ENCODE measurements around the gene KRTAP5-4.
"Not testable (repeated sequence)": the region's sequence is repeated elsewhere in the genome, so short reads cannot be mapped to it uniquely, and the experiment has no call there.

The KRTAP5-4 gene, protein sequence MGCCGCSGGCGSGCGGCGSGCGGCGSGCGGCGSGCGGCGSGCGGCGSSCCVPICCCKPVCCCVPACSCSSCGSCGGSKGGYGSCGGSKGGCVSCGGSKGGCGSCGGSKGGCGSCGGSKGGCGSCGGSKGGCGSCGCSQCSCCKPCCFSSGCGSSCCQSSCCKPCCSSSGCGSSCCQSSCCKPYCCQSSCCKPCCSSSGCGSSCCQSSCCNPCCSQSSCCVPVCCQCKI

DNA sequence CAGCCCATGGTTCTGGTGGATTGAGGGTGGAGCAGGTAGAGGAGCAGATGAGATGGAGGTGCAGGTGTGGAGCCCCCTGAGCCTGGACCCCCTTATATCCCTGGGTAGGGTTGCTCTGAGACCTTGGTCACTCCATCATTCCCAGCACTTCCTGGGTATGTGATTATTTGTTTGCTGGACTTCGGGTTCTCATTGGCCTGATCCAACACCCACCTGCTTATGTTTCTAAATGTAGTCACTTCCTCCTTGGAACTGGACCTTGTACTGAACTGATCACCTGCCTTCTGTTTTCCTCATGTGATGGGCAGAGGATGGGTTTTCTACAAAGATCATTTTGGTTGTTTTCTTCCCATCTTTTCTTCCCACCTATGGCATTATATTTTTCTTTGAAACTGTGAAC lies at the start of gene KRTAP5-4:
TSS of gene KRTAP5-4 (minus strand) at position 53 of the 400 bp plus-strand sequence. CDS start at position 8, 45 bp downstream.
- no peak for DNase-seq

DNA sequence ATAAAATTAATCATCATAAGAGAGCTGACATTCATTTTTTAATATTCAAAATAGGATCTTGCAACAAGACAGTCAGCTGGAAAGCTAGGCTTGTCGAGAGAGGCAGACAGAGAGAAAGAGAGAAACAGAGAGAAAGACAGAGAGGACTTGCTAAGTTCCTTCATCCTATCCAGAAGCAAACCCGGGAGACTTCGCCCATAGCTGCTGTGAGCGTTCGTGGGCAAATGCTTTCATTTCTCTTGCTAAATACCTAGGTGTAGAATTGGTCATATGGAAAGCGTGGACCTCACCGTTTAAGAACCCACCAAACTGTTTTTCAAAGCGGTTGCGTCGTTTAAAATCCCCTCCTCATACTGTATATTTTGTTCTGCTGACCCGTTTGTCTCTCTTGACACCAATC lies 49.7 kb upstream of the KRTAP5-4 start:
- DNase-seq = no peak

DNA sequence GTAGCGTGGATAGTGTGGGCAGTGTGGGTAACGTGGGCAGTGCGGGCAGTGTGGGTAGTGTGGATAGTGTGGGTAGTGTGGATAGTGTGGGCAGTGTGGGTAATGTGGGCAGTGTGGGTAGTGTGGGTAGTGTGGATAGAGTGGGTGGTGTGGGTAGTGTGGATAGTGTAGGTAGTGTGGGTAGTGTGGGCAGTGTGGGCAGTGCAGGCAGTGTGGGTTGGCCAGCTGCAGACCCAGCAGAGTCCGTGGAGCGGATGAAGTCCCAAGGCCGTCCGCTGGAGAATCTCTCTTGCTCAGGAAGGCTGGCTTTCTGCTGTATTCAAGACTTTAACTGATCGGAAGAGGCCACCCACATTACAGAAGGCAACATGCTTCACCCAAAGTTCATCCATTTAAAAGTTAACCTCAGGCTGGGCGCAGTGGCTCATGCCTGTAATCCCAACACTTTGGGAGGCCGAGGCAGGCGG lies 49.0 kb upstream of the KRTAP5-4 start:
- DNase-seq = no peak

DNA sequence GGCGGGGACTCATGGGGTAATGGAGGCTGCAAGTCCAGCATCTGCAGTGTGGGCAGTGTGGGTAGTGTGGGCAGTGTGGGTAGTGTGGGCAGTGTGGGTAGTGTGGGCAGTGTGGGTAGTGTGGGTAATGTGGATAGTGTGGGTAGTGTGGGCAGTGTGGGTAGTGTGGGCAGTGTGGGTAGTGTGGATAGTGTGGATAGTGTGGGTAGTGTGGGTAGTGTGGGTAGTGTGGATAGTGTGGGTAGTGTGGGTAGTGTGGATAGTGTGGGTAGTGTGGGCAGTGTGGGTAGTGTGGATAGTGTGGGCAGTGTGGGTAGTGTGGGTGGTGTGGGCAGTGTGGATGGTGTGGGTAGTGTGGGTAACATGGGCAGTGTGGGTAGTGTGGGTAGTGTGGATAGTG lies 48.5 kb upstream of the KRTAP5-4 start:
- not testable (repeated sequence) for DNase-seq

DNA sequence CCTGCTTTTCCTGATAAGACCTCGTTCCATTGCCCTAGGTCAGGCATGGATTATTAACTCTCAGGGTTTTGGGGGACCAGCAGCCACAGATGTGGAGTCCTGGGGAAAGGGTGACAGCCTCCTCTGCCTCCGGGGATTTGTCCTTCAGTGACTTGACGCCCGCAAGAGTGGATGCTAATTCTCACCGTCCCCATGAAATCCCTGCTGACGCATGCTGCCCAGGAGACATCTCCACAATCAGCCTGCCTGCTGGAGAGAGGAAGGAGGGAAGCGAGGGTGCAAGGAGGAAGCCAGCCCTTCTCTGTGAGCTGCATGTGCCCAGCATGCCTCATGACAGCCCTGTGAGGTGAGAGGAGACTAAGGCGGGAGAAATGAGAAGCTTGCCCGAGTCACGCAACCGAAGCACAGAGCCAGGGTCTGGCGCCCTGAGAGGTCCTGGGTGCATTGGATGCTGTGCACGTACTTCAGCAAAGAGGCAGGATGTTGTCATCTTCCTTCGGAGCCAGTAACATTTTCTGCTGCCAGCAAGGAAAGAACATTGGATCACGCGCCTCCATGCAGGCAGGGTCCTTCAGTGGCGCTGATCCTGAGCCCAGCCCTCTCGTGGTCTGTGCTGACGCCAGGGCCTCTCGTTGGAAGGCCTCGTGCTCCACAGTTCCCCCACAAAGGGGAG lies 47.7 kb upstream of the KRTAP5-4 start:
- no peak for DNase-seq

DNA sequence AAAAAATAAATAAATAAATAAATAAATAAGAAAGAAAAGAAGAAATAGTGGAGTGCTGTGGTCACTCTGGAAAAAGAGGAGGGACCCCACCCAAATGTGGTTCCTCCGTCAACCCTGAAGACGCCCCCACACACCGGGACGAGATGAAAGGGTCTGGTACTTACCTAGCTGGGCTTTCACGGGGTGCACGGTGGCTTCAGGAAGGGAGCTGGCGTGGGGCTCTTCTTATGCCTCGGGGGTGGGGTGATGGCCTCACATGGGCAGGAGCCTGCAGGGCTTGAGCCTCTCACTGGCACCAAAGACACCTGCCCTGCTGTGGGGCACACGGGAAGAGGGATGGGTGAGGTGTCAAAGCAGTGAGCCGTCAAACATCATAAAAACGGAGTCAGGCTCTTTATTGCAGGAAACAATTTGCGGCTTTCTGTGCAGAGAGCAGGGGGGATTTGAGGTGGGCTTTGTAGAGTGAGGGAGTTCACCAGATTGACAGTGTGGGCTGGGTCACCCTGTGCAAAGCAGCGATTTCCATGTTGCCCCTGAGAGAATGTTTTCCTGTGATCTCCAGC lies 47.1 kb upstream of the KRTAP5-4 start:
- no peak for DNase-seq

DNA sequence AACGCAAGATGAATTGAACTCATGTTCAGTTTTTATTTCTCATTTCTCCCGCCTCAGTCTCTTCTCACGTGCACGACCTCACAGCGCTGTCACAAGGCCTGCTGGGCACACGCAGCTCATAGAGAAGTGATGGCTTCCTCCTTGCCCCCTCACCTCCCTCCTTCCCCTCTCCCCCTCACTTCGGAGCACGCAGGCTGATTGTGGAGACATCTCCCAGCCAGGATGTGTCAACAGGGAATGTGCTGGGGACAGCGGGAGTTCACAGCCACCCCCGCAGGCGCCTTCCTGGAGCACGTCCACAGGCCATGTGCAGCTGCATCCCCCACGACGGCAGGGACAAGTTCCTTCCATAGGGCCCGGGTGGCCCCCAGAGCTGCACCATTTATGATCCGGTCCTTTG lies 46.0 kb upstream of the KRTAP5-4 start:
- DNase-seq = no peak

DNA sequence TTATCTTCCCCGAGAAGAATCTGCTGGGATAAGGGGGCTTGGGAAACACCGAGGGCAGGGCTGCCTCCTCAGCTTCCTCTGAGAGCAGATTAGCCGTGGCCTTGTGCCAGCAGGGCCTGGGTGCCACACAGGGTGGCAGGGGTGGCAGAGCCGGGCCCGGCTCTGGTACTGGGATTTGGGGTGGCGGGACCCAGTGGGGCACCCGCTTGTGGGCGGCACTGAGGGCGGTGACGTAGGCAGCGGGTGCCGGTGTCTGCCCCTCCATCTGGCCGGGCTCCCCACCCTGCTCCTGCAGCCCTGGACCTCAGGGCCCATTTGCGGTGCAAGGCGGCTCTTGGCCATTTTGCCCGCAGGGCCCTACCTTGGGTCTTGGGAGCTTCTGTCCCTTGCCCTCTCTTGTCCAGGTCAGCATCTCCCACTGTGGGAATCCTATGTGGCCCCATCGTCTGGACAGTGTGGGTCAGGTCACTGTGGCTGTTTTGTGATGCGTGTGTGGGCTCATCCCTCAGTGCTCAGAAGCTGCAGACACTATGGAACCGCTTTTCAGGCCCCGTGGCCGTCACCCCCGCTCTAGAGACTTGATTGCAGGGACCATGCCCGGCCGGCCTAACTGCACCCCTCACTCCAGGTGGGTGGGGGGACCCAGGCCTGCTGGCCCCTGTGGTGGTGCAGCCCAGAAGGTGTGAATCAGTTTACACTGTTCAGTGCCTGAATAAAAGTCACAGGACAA lies 45.3 kb upstream of the KRTAP5-4 start:
- DNase-seq = no peak

DNA sequence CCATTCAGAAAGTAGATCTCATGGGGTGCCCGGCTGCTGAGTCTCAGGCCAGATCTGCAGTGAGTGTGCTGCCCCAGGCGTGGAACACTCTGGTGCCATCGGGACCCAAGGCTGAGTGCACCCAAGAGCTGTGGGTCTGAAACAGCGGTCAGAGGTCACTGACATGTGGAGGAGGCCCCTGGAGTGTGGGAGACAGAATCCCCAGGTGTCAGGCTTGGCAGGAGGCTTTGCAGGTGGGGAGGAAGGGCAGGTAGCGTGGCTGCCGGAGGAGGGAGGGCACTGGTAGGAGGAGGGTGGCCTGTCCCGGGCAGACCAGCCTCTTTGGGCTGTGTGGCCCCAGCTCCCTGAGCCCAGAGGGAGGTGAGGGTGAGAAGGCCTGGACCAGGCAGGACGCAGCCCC lies 43.4 kb upstream of the KRTAP5-4 start:
- DNase-seq = no peak

DNA sequence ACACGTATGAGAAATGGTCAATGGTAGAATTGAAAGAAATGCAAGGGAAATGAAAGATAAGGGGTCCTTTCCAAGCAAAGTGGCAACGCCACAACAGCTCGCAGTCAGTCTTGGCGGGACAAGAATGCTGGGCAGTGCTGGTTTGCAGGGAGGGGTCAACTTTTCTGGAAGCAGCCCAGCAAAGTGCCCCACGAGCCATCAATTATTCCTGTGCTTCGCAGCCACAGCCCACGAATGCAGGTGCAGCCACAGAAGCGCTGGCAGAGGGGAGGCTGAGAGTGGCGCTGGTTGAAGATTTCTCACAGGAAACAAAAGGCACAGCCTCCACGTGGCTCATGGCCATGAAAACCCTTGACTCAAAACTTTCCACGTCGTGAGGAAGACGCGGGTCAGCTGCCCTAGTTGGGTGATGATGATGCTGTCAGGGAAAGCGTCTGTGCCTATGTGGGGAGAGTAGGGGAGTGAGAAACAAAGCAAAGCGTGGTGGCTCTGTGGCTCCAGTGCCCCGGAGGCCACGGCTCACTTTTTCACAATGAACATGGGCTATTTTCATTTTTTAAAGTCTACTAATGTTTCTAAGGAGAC lies 40.9 kb upstream of the KRTAP5-4 start:
- not testable (repeated sequence) for DNase-seq

DNA sequence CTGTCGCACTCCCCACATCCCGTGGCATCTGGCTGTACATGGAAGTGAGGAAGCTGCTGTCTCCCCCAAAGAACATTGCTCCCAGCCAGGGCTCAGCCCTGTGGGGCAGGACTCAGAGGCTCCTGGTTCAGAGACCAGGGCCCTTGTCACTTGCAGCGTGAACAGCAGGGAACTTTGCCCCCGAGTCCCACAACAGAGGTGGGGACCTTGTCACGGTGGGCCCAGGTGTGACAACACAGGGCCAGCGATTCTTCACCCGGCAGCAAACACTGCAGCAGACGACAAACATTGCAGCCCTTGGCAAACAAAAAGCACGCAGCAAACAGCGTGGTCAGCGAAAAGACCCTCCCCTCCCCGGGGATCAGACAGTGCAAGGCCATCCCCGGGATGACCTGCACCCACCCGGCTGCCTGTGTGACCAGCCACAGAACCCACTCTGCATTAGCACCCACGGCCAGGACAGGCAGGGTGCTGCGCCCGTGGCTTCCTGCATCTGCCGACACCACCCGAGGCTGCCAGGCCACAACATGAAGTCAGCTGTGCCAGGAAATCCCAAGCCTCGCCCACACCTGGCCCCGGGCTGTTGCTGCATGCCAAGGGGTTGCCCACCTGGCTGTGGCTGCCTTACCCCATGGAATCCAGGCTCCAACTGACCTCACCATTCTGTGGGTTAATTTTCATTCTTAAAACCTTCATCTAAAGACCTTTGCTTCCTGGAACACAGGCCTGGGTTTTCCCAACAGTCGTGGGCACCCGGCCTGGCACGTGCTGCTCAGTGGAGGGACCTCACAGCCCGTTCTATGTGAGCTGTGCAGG lies 39.7 kb upstream of the KRTAP5-4 start:
- not testable (repeated sequence) for DNase-seq

DNA sequence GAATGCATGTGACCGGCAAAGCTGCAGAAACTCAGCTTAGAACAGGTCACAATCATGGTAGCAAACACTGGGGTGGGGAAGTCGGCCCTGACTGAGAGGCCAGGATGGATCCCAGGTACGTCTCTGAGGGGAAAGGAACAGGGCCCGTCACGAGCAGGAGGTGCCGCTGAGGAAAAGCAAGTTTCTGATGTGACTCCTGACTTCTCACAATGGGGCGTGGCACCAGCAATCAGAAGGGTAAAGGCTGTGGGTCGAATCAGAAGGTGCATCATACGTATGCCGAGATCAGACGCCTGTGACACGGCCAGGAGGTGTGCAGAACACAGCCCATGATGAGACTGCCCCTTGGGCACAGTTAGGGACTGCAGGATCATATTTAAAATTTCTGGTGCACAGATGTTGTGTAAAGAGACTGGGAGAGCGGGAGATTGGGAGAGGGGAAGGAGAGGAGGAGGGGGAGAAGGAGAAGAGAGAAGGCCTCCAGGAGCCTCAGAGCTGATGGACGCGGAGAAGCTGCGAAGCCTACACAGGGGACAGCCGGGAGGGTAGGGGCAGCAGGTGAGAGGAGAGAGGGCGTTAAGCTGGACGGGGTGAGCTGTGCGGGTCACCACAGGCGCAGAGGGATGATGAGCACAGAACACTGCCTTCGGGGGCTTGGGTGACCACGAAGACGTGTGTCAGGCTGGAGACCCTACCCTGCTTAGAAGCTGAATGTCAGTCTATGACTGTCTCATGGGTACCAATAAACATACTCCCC lies 38.4 kb upstream of the KRTAP5-4 start:
- no peak for DNase-seq

DNA sequence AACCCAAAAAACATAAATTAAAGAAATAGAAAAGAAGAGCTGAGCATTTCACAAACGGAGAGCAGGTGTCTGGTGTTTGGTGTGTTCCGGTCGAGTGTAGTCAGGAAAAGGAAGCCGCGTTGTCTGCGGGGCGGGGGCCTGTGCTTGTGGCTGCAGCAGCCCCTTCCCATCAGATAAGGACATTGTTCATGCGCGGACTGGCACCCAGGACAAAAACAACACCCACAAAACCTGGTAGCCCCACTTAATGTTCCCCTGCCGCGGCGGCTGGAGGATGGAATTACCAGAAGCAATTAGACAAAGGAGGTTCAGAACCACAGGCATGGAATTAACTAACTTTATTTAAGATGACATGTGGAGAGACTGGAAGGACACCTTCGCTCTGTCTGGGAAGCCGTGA lies 37.6 kb upstream of the KRTAP5-4 start:
- DNase-seq = no peak

DNA sequence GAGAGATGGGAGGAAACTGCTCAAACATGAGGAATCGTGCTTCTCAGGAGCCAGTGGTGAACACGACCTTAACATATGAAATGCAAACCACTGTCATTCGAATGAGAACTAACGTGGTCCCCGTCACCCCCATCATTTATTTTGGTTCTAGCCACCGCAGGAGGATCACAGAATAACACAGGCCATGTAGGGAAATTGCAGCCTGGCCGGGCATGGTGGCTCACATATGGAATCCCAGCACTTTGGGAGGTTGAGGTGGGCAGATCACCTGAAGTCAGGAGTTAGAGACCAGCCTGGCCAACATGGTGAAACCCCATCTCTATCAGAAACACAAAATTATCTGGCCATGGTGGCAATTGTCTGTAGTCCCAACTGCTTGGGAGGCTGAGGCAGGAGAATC lies 34.7 kb upstream of the KRTAP5-4 start:
- DNase-seq = no peak

DNA sequence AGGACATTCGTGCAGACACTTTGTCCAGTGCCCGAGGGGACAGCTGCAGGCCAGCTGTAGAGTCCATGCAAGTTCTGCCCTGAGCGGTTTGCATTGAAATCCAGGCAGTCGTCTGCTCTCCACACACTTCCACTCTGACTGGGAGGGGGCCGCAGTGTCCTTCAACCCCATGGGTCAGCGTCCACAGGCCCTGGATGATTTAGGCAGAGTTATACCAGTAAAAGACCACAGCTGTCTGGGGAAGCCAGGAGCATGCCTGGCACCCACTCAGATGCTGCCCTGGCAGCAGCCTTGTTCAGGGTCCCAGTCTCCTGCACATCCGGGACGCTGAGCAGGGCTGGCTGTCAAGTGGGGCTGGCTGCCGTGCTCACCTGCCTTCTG lies 34.1 kb upstream of the KRTAP5-4 start:
- DNase-seq = no peak

DNA sequence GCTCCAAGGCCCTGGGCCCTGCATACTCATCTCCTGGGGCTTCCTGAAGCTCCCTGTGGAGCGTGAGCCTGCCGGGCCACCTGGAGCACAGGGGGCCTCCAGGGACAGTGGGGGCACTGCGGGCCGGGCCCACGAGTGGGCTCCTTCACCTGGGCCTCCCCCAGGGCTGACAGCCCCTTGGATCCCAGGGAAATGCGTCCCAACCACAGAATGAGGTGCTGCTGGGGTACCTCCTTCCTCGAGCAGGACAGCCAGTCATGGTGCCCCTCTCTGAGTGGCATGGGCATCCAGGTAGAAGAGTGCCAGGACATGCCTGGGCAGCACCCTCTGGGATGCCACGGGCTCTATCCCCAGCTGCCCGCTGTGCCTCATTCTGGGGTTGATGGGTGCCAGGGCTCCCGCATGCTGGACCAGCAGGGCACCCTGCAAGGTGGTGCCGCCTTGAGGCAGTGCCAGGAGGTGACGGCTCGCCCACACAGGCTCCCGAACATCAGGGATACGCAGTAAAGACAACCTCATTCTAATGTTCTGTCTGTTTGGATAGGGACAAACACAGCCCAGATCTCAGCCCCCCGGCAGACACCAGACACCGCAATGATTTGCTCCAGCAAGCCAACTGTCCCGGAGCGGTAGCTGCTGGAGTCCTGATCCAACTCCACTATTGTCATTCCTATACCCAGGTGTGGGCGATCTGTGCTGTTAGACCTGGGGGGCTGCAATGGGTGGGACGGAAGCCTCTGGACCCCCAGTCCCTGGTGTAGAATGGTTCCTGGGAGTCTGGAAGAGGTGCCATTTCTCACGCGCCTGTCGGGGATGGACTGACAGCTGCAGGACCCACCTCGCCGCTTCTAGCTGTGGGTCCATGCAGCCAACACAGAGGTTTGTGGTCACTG lies 33.5 kb upstream of the KRTAP5-4 start:
- DNase-seq = no peak

DNA sequence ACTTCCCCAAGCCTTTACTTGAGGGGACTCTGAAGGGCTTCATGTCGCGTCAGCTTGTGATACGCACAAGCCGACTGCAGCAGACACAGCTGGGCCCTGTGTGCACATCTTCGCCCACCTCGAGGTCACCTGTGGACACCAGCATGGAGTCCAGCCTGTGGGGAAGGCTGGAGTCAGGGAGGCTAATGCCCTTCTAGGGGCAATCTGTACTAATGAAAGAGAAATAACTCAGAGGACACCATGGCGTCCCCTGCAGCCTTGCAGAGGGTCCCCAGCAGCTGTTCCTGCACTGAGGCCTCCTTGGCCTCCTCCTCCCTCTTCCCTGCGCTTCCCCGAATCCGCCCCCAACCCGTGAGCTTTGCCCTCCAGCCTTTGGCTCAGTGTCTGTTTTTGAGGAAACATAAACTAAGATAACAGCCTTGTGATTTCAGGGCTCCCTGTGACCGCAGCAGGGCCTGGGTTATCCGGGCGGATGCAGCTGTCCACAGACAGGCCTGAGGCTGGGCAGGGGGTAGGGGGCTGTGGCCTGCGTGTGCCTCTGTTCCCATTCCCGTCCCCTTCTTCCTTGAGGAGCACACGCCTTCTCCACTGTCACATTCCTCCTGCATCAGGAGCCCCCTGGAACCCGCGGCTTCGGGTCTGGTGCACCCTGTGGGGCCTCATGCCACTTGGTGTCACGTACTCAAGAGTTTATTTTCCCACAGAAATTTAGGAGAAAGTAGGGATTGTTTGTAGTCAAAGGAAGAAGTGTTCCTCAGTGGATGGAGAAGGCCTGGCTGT lies 32.6 kb upstream of the KRTAP5-4 start:
- DNase-seq = no peak

DNA sequence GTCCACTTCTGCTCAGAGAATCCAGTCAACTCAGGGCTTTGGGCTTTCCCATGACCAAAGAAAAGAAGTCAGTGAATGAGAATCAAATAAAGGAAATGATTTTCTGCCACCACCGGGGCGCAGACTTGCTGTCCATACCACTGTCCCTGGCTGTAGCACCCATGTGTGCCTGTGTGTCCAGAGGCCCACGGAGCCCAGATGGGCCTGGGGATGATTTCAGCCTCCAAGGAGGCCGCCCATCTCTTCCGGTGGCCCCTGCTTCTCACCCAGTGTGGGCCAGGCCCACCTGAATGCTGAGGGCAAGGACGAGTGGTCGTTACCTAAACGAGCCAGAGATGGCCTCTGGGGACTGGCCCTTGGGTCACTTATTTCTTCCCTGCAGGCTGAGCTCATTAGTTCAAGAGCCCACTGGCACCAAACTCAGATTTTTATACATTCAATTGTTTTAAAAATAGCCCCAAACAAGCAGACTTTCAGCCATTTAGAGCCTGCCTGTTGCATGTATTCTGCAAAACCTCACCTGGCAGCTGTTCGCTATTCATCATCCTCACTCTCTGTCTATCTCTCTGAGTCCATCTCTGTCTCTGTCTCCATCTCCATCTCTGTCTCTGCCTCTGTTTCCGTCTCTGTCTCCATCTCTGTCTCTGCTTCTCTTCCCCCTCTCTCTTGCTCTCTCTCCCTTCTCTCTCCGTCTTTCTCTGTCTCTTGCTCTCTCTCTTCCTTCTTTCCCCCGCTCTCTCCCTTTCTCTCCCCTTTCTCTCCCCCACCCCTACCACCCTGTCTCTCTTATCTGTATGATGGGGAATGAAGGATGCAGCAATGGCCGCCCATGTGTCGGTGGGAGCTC lies 31.8 kb upstream of the KRTAP5-4 start:
- DNase-seq = no peak

All from activated CD4-positive, CD25-positive, alpha-beta regulatory T cell (primary cell).